K562 (cell line): ENCODE results near the gene NRTN.

Experiments
- CEBPZ ChIP-seq: fragments of 150-350 bp; IDR thresholded peaks from 2 replicates; pipeline ENCODE4 v1.6.1; 2014; ENCODE audit warnings: low read depth, mild to moderate bottlenecking, low read length, borderline replicate concordance
- CTCF ChIP-seq, 3 experiments: IDR thresholded peaks in 2 of 3; conservative IDR thresholded peaks in 1 of 3; 2 replicates each; pipeline ENCODE4 v1.5.1; 2011 to 2012; ENCODE audit warnings: low read length in 3 of 3, mild to moderate bottlenecking in 3 of 3, control low read depth in 2 of 3, improper control_type of control experiment in 1 of 3, inconsistent platforms in 1 of 3, low read depth in 1 of 3, mixed read lengths in 1 of 3, moderate library complexity in 1 of 3; ENCODE audit not compliant: insufficient read depth in 2 of 3
- ELF1 ChIP-seq: fragments of 200-800 bp; sonication (Bioruptor generic); IDR thresholded peaks from 2 replicates; pipeline ENCODE4 v1.6.1; 2016; ENCODE audit warnings: missing genetic modification characterization, missing compliant biosample characterization
- EP300 ChIP-seq: IDR thresholded peaks from 2 replicates; pipeline ENCODE4 v1.6.1; 2012; ENCODE audit warnings: low read length, improper control_type of control experiment
- GATA2 ChIP-seq: sonication (generic); formaldehyde crosslinking; IDR thresholded peaks from 2 replicates; pipeline ENCODE4 v1.4.0; 2020; ENCODE audit warnings: mild to moderate bottlenecking, missing genetic modification reagents
- MYC ChIP-seq, 2 experiments: fragments of 250-450 bp in 1 of 2; sonication (Bioruptor Pico) in 1 of 2; IDR thresholded peaks; 2 replicates each; pipeline versions ENCODE4 v1.5.1 to v1.6.1; 2012 to 2021; ENCODE audit warnings: low read depth in 2 of 2, borderline replicate concordance in 1 of 2, improper control_type of control experiment in 1 of 2, low read length in 1 of 2, mild to moderate bottlenecking in 1 of 2, moderate library complexity in 1 of 2
- NCOA1 ChIP-seq: fragments of 450-650 bp; IDR thresholded peaks from 2 replicates; pipeline ENCODE4 v1.6.1; 2016; ENCODE audit warnings: low read depth
- POLR2A ChIP-seq: fragments of 450-650 bp; conservative IDR thresholded peaks from 2 replicates; pipeline ENCODE4 v1.6.1; 2016
- ZEB2 ChIP-seq: fragments of 450-650 bp; IDR thresholded peaks from 2 replicates; pipeline ENCODE4 v1.6.1; 2016
- ZNF140 ChIP-seq: fragments of 250-450 bp; sonication (Bioruptor Pico); IDR thresholded peaks from 2 replicates; pipeline ENCODE4 v1.8.0; 2021; ENCODE audit warnings: moderate library complexity, mild to moderate bottlenecking, inconsistent platforms
- ZNF707 ChIP-seq: fragments of 250-450 bp; sonication (Bioruptor Pico); conservative IDR thresholded peaks from 2 replicates; pipeline ENCODE4 v1.8.0; 2022; ENCODE audit warnings: inconsistent platforms, mild to moderate bottlenecking, moderate library complexity

GRCh38 chr19:5806133-5806489 is 1.2 kb downstream of the NRTN start:
- TF ChIP-seq MYC (IDR thresholded peaks at IDR 0.05; ENCODE audit: low read depth, low read length) (no peak), MYC (CRISPR knock-in tag; IDR thresholded peaks at IDR 0.05; ENCODE audit: borderline replicate concordance, low read depth) (no peak), ZNF707 (CRISPR knock-in tag) (no peak), CEBPZ (no peak), CTCF (IDR thresholded peaks at IDR 0.05 in 2 of 3, conservative IDR thresholded peaks at IDR 0.05 in 1 of 3; ENCODE audit: insufficient read depth in 2 of 3, low read depth in 1 of 3, low read length in 3 of 3) (no peak), ELF1 (tag) (no peak), POLR2A (no peak), EP300 (no peak), ZNF140 (CRISPR knock-in tag) (no peak), NCOA1 (no peak), ZEB2 (no peak), GATA2 (CRISPR knock-in tag) (no peak)
